HG03575 (cell line): Measurements from ENCODE around the gene RASA3.
"Not testable (repeated sequence)": the region's sequence is repeated elsewhere in the genome, so short reads cannot be mapped to it uniquely, and the experiment has no call there.

Experiments used
- ATAC-seq: cut with Tn5 transposase; IDR thresholded peaks from one replicate; pipeline ENCODE4 v1.9.1; 2021; ENCODE audit not compliant: unreplicated experiment, insufficient number of reproducible peaks, low FRiP score; ENCODE audit errors: extremely low read depth

RASA3 gene

GRCh38 chr13:114118511-114119123, 13.8 kb downstream of the RASA3 start:
- ATAC-seq: no peak

- ATAC-seq: no peak
Measured at GRCh38 chr13:114118086-114118485, 14.3 kb downstream of the RASA3 start.

GRCh38 chr13:114117341-114117874, 15.0 kb downstream of the RASA3 start:
- ATAC-seq: not testable (repeated sequence)

GRCh38 chr13:114116734-114117133, 15.7 kb downstream of the RASA3 start:
- no peak for ATAC-seq

GRCh38 chr13:114115796-114116195, 16.6 kb downstream of the RASA3 start:
- ATAC-seq: no peak

- no peak for ATAC-seq
Measured at GRCh38 chr13:114115191-114115671, 17.2 kb downstream of the RASA3 start.

GRCh38 chr13:114114666-114115065, 17.8 kb downstream of the RASA3 start:
- ATAC-seq: not testable (repeated sequence)

GRCh38 chr13:114114006-114114640, 18.3 kb downstream of the RASA3 start:
- ATAC-seq: no peak

GRCh38 chr13:114113395-114113794, 19.0 kb downstream of the RASA3 start:
- ATAC-seq: not testable (repeated sequence)

- ATAC-seq: no peak
Measured at GRCh38 chr13:114112826-114113322, 19.5 kb downstream of the RASA3 start.

- ATAC-seq: no peak
Measured at GRCh38 chr13:114112231-114112825, 20.1 kb downstream of the RASA3 start.

GRCh38 chr13:114111577-114111976, 20.8 kb downstream of the RASA3 start:
- no peak for ATAC-seq

GRCh38 chr13:114110830-114111189, 21.6 kb downstream of the RASA3 start:
- not testable (repeated sequence) for ATAC-seq

- ATAC-seq: no peak
Measured at GRCh38 chr13:114110091-114110829, 22.2 kb downstream of the RASA3 start.

GRCh38 chr13:114109641-114110041, 22.8 kb downstream of the RASA3 start:
- ATAC-seq: no peak

- no peak for ATAC-seq
Measured at GRCh38 chr13:114108894-114109293, 23.5 kb downstream of the RASA3 start.

GRCh38 chr13:114108141-114108761, 24.2 kb downstream of the RASA3 start:
- no peak for ATAC-seq

GRCh38 chr13:114107686-114108081, 24.7 kb downstream of the RASA3 start:
- no peak for ATAC-seq
